Endometrial microvascular endothelial cells (primary cell): ENCODE results near the gene SIX2. TPM values are rescaled to one million over a fixed set of nuclear protein-coding genes. Genes with fewer than 3 reads are reported as not detected.

ENCODE experiments used
- total RNA-seq: library from RNA; depleted of rRNA; stranded (reverse); fragments of >200 nt; gene quantifications from one replicate; pipeline ENCODE4 v1.2.3, GENCODE V29; 2015; ENCODE audit errors: inconsistent ontology term

Gene SIX2
- total RNA-seq, 1 donor from 2014 or later: not detected

Other genes with a start within 250 kb of the SIX2 start
- not detected for gene SIX3, start 67.8 kb downstream of the SIX2 start, total RNA-seq